Caco-2 (cell line): Measurements from ENCODE around the gene SPDYA. TPM values are rescaled to one million over a fixed set of nuclear protein-coding genes. Genes with fewer than 3 reads are reported as not detected.

ENCODE experiments used
- BruUV-seq: library from RNA; stranded (reverse); fragments of 400-500 nt; replicated peaks from 2 replicates; lab custom pipeline; 2021; lab: Mats Ljungman, UMichigan
- CTCF ChIA-PET: fragments of 300-600 bp; sonication (Branson Sonifier 250); formaldehyde crosslinking; loops from one replicate; lab custom pipeline; 2022; ENCODE audit warnings: antibody characterized with exemption; lab: Charles Lee
- POLR2A ChIA-PET: fragments of 300-600 bp; sonication (Branson Sonifier 250); formaldehyde crosslinking; loops from one replicate; lab custom pipeline; 2022; ENCODE audit warnings: antibody characterized with exemption; lab: Charles Lee
- DNase-seq, 2 experiments: peaks; one replicate each; pipeline versions ENCODE4 v3.0.0 to v3.0.0-alpha.2; 2020 to 2022
- H3K27me3 ChIP-seq: replicated peaks from 2 replicates; pipeline ENCODE4 v1.6.0; 2011; ENCODE audit warnings: low read length; ENCODE audit not compliant: control insufficient read depth, insufficient read depth
- H3K36me3 ChIP-seq: 2 replicates; pipeline ENCODE4 v1.5.1; 2011; ENCODE audit warnings: low read length; ENCODE audit not compliant: control insufficient read depth, insufficient read depth
- H3K4me1 ChIP-seq: fragments of 250-450 bp; sonication (Bioruptor Pico); 2 replicates; pipeline ENCODE4 v1.5.1; 2020; ENCODE audit warnings: mild to moderate bottlenecking
- H3K4me3 ChIP-seq: 2 replicates; pipeline ENCODE4 v1.5.1; 2011; ENCODE audit warnings: low read depth, mild to moderate bottlenecking, control low read depth, low read length
- H3K9me3 ChIP-seq: fragments of 250-450 bp; sonication (Bioruptor Pico); 2 replicates; pipeline ENCODE4 v1.5.1; 2020; ENCODE audit warnings: mild to moderate bottlenecking, moderate library complexity
- H3K27ac Mint-ChIP-seq: one replicate; pipeline ENCODE4 v1.8.0; 2022; ENCODE audit warnings: mixed read lengths; ENCODE audit not compliant: unreplicated experiment
- H3K27me3 Mint-ChIP-seq: one replicate; pipeline ENCODE4 v1.8.0; 2022; ENCODE audit warnings: mixed read lengths; ENCODE audit not compliant: insufficient read depth, unreplicated experiment
- H3K36me3 Mint-ChIP-seq: one replicate; pipeline ENCODE4 v1.8.0; 2022; ENCODE audit warnings: mild to moderate bottlenecking, mixed read lengths; ENCODE audit not compliant: insufficient read depth, unreplicated experiment
- H3K4me1 Mint-ChIP-seq: one replicate; pipeline ENCODE4 v1.8.0; 2022; ENCODE audit warnings: low read depth, mixed read lengths; ENCODE audit not compliant: unreplicated experiment
- H3K4me3 Mint-ChIP-seq: one replicate; pipeline ENCODE4 v1.8.0; 2022; ENCODE audit warnings: mild to moderate bottlenecking, moderate library complexity, mixed read lengths; ENCODE audit not compliant: unreplicated experiment
- H3K9me3 Mint-ChIP-seq: one replicate; pipeline ENCODE4 v1.8.0; 2022; ENCODE audit warnings: mixed read lengths; ENCODE audit not compliant: unreplicated experiment
- CTCF ChIP-seq, 2 experiments: fragments of 200-600 bp in 1 of 2; IDR thresholded peaks; 1 replicate in 1 of 2; 2 replicates in 1 of 2; pipeline versions ENCODE4 v1.5.1 to v1.8.0; 2011 to 2022; ENCODE audit warnings: antibody characterized with exemption in 1 of 2, control low read depth in 1 of 2, inconsistent platforms in 1 of 2, low read depth in 1 of 2, low read length in 1 of 2, mild to moderate bottlenecking in 1 of 2, moderate library complexity in 1 of 2; ENCODE audit not compliant: insufficient read depth in 1 of 2, severe bottlenecking in 1 of 2, unreplicated experiment in 1 of 2
- intact Hi-C: fragments of 100-400 bp; cut with micrococcal nuclease; formaldehyde crosslinking; loops from one replicate; pipeline ENCODE4 v1.10.0; 2022; ENCODE audit not compliant: unreplicated experiment
- total RNA-seq: library from RNA; stranded (reverse); gene quantifications from 2 replicates; pipeline ENCODE4 v1.2.3, GENCODE V29; 2022

The SPDYA gene
- total RNA-seq, 1 experiment from 2014 or later, result 1.5 TPM

- no TSS peak for BruUV-seq
- H3K27me3 ChIP-seq, result no peaks in the 10 kb centered on the region
- H3K9me3 ChIP-seq, result no peaks in the 10 kb centered on the region
- TF ChIP-seq CTCF (IDR thresholded peaks at IDR 0.05; ENCODE audit: insufficient read depth in 1 of 2, low read depth in 1 of 2, low read length in 1 of 2, severe bottlenecking in 1 of 2, unreplicated experiment in 1 of 2), result no peak
- Mint-ChIP-seq H3K36me3 (peaks cover 42% of the 10 kb centered on the region), H3K9me3 (no peaks in the 10 kb centered on the region), H3K27me3 (no peaks in the 10 kb centered on the region), H3K4me1 (peaks cover 9% of the 10 kb centered on the region), H3K4me3 (no peak overlapping the region), H3K27ac (no peak overlapping the region)
- no peak for DNase-seq
- no peaks in the 10 kb centered on the region for H3K36me3 ChIP-seq
- intact Hi-C loops, result no loop called here
- CTCF ChIA-PET, result no interaction called here
- no peak overlapping the region for H3K4me3 ChIP-seq
- no peaks in the 10 kb centered on the region for H3K4me1 ChIP-seq
- POLR2A ChIA-PET, result no interaction called here
These were observed 42.2 kb upstream of the SPDYA start for GRCh38 chr2:28768422-28768821.

- Histone ChIP-seq H3K9me3 (no peaks in the 10 kb centered on the region), H3K4me1 (no peaks in the 10 kb centered on the region), H3K4me3 (no peak overlapping the region), H3K27me3 (no peaks in the 10 kb centered on the region), H3K36me3 (no peaks in the 10 kb centered on the region)
- TF ChIP-seq CTCF (IDR thresholded peaks at IDR 0.05; ENCODE audit: insufficient read depth in 1 of 2, low read depth in 1 of 2, low read length in 1 of 2, severe bottlenecking in 1 of 2, unreplicated experiment in 1 of 2), result no peak
- H3K9me3 Mint-ChIP-seq, result no peaks in the 10 kb centered on the region
- CTCF ChIA-PET, result no interaction called here
- intact Hi-C loops, result no loop called here
- H3K36me3 Mint-ChIP-seq, result peaks cover 42% of the 10 kb centered on the region
- POLR2A ChIA-PET, result no interaction called here
- no peak overlapping the region for H3K27ac Mint-ChIP-seq
- H3K27me3 Mint-ChIP-seq, result no peaks in the 10 kb centered on the region
- H3K4me3 Mint-ChIP-seq, result no peak overlapping the region
- BruUV-seq, result no TSS peak
- H3K4me1 Mint-ChIP-seq, result peaks cover 9% of the 10 kb centered on the region
- no peak for DNase-seq
These were observed 41.7 kb upstream of the SPDYA start for GRCh38 chr2:28768952-28769351.

GRCh38 chr2:28772351-28772750 lies 38.3 kb upstream of the SPDYA start:
- no peak overlapping the region for H3K4me3 Mint-ChIP-seq
- intact Hi-C loops, result no loop called here

More at GRCh38 chr2:28772351-28772750, 38.3 kb upstream of the SPDYA start:
- no TSS peak for BruUV-seq
- peaks cover 9% of the 10 kb centered on the region for H3K4me1 Mint-ChIP-seq
- TF ChIP-seq CTCF (IDR thresholded peaks at IDR 0.05; ENCODE audit: insufficient read depth in 1 of 2, low read depth in 1 of 2, low read length in 1 of 2, severe bottlenecking in 1 of 2, unreplicated experiment in 1 of 2), result no peak
- H3K27ac Mint-ChIP-seq, result no peak overlapping the region
- peaks cover 41% of the 10 kb centered on the region for H3K36me3 Mint-ChIP-seq
- no peaks in the 10 kb centered on the region; the same call in 1 of the 2 replicates for H3K4me1 ChIP-seq
- no peaks in the 10 kb centered on the region for H3K36me3 ChIP-seq
- H3K9me3 ChIP-seq, result no peaks in the 10 kb centered on the region
- H3K4me3 ChIP-seq, result no peak overlapping the region
- no peaks in the 10 kb centered on the region for H3K27me3 ChIP-seq
- ChIA-PET POLR2A (no interaction called here), CTCF (no interaction called here)
- no peaks in the 10 kb centered on the region for H3K27me3 Mint-ChIP-seq
- no peak for DNase-seq
- no peaks in the 10 kb centered on the region for H3K9me3 Mint-ChIP-seq
